Loucy (cell line): Measurements from ENCODE around the gene ROMO1.

Source experiments
- H2AFZ ChIP-seq: fragments of 200-600 bp; sonication (generic); 2 replicates; pipeline ENCODE4 v1.6.0; 2016; ENCODE audit warnings: antibody characterized with exemption, mild to moderate bottlenecking, low read length, moderate library complexity
- H3F3A ChIP-seq: fragments of 200-600 bp; 2 replicates; pipeline ENCODE4 v1.6.0; 2016; ENCODE audit warnings: antibody characterized with exemption, low read depth, mild to moderate bottlenecking
- H3K27me3 ChIP-seq: fragments of 200-600 bp; sonication (generic); 2 replicates; pipeline ENCODE4 v1.6.1; 2014; ENCODE audit warnings: low read length, mild to moderate bottlenecking; ENCODE audit not compliant: insufficient read depth, poor library complexity, severe bottlenecking
- H3K36me3 ChIP-seq: fragments of 200-600 bp; sonication (generic); 2 replicates; pipeline ENCODE4 v1.6.1; 2016; ENCODE audit warnings: low read length; ENCODE audit not compliant: insufficient read depth
- H3K4me1 ChIP-seq: fragments of 200-600 bp; sonication (generic); 2 replicates; pipeline ENCODE4 v1.5.1; 2014; ENCODE audit warnings: low read length, mild to moderate bottlenecking; ENCODE audit not compliant: insufficient read depth, poor library complexity, severe bottlenecking
- H3K4me2 ChIP-seq: fragments of 200-600 bp; sonication (generic); 2 replicates; pipeline ENCODE4 v1.6.0; 2014; ENCODE audit warnings: antibody characterized with exemption, low read length, low read depth, mild to moderate bottlenecking; ENCODE audit not compliant: poor library complexity, severe bottlenecking
- H3K4me3 ChIP-seq: fragments of 200-600 bp; sonication (generic); 2 replicates; pipeline ENCODE4 v1.5.1; 2014; ENCODE audit warnings: low read length, mild to moderate bottlenecking, mixed read lengths; ENCODE audit not compliant: poor library complexity, severe bottlenecking
- H3K79me2 ChIP-seq: fragments of 200-600 bp; sonication (generic); 2 replicates; pipeline ENCODE4 v1.6.1; 2014; ENCODE audit warnings: low read length; ENCODE audit not compliant: insufficient read depth
- H3K9ac ChIP-seq: fragments of 200-600 bp; sonication (generic); 2 replicates; pipeline ENCODE4 v1.6.0; 2014; ENCODE audit warnings: mild to moderate bottlenecking, low read depth, low read length, moderate library complexity; ENCODE audit not compliant: poor library complexity, severe bottlenecking
- H3K9me2 ChIP-seq: fragments of 200-600 bp; sonication (generic); replicated peaks from 2 replicates; pipeline ENCODE4 v1.6.1; 2016; ENCODE audit warnings: low read depth, low read length, mixed read lengths
- H3K9me3 ChIP-seq: fragments of 200-600 bp; sonication (generic); 2 replicates; pipeline ENCODE4 v1.6.1; 2014; ENCODE audit warnings: mild to moderate bottlenecking, antibody characterized with exemption, low read length, low read depth; ENCODE audit not compliant: insufficient read depth
- H4K20me1 ChIP-seq: fragments of 200-600 bp; sonication (generic); 2 replicates; pipeline ENCODE4 v1.6.0; 2014; ENCODE audit warnings: antibody characterized with exemption, low read length, mild to moderate bottlenecking; ENCODE audit not compliant: insufficient read depth, poor library complexity, severe bottlenecking
- EZH2phosphoT487 ChIP-seq: fragments of 200-600 bp; IDR thresholded peaks from 2 replicates; pipeline ENCODE4 v1.6.1; 2018; ENCODE audit warnings: antibody characterized with exemption, mild to moderate bottlenecking, moderate library complexity, borderline replicate concordance
- TF ChIP-seq, protein P1 (sequence below): fragments of 200-600 bp; sonication (generic); conservative IDR thresholded peaks from 2 replicates; pipeline ENCODE4 v1.5.1; 2014; ENCODE audit warnings: mild to moderate bottlenecking, antibody characterized with exemption, low read length

Gene ROMO1

DNA sequence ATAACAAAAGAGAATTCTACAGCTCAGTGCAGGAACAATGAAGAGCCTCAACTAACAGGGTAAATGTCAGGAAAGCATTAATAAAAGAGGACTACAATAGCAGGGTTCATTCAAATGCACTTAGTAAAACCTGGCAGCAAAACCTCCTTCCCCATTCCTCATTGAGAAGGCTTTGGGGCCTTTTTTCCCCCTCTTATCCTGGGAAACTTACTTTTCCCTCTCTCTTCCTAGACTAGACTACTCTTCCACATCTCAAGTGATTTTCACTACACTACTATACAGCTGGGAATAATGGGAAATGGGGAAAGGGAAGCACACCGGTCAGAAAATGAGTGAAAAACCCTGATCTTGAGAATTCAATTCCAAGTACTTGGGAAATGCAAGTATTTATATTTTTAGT, 10.1 kb downstream of the ROMO1 start:
- TF ChIP-seq EZH2phosphoT487: no peak
- TF ChIP-seq, protein P1, sequence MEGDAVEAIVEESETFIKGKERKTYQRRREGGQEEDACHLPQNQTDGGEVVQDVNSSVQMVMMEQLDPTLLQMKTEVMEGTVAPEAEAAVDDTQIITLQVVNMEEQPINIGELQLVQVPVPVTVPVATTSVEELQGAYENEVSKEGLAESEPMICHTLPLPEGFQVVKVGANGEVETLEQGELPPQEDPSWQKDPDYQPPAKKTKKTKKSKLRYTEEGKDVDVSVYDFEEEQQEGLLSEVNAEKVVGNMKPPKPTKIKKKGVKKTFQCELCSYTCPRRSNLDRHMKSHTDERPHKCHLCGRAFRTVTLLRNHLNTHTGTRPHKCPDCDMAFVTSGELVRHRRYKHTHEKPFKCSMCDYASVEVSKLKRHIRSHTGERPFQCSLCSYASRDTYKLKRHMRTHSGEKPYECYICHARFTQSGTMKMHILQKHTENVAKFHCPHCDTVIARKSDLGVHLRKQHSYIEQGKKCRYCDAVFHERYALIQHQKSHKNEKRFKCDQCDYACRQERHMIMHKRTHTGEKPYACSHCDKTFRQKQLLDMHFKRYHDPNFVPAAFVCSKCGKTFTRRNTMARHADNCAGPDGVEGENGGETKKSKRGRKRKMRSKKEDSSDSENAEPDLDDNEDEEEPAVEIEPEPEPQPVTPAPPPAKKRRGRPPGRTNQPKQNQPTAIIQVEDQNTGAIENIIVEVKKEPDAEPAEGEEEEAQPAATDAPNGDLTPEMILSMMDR: no peak
- Histone ChIP-seq H3K9me2 (no peaks in the 10 kb centered on the region), H3K4me3 (no peak overlapping the region), H3K9ac (no peak overlapping the region), H3K4me1 (no peaks in the 10 kb centered on the region), H3K36me3 (peaks cover 97% of the 10 kb centered on the region), H3K27me3 (no peaks in the 10 kb centered on the region), H3K79me2 (peaks cover 69% of the 10 kb centered on the region), H3K9me3 (no peaks in the 10 kb centered on the region), H2AFZ (no peak overlapping the region), H4K20me1 (peaks cover 97% of the 10 kb centered on the region), H3F3A (peaks cover 6% of the 10 kb centered on the region; the same call in 1 of the 2 replicates), H3K4me2 (no peak overlapping the region)

DNA sequence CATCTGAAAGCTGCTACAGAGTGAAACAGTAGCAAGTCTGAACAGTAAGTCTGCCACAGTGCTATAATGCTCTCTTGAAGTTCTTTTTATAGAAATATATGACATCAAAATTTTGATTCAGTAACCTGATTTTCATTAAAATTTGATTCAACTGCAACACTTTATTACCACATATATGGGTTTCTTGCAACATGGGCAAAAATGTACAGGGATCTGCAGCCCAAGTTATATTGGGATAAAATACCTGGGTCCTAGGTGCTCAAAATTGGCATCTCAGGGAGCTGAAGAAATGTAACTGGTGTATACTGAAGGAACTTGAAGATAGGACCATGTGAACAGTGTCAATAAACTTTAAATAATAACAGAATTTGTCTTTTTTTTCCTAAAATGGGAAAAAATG, 10.8 kb downstream of the ROMO1 start:
- no peak overlapping the region for H3K4me3 ChIP-seq
- no peak overlapping the region for H3K9ac ChIP-seq
- no peaks in the 10 kb centered on the region for H3K9me3 ChIP-seq
- peaks cover 97% of the 10 kb centered on the region for H4K20me1 ChIP-seq
- TF ChIP-seq, protein P1: no peak
- H3K4me2 ChIP-seq: no peak overlapping the region
- no peak overlapping the region for H2AFZ ChIP-seq
- H3K27me3 ChIP-seq: no peaks in the 10 kb centered on the region
- H3K36me3 ChIP-seq: peaks cover 97% of the 10 kb centered on the region
- H3K9me2 ChIP-seq: no peaks in the 10 kb centered on the region
- no peaks in the 10 kb centered on the region for H3K4me1 ChIP-seq
- no peaks in the 10 kb centered on the region for H3F3A ChIP-seq
- H3K79me2 ChIP-seq: peaks cover 75% of the 10 kb centered on the region

DNA sequence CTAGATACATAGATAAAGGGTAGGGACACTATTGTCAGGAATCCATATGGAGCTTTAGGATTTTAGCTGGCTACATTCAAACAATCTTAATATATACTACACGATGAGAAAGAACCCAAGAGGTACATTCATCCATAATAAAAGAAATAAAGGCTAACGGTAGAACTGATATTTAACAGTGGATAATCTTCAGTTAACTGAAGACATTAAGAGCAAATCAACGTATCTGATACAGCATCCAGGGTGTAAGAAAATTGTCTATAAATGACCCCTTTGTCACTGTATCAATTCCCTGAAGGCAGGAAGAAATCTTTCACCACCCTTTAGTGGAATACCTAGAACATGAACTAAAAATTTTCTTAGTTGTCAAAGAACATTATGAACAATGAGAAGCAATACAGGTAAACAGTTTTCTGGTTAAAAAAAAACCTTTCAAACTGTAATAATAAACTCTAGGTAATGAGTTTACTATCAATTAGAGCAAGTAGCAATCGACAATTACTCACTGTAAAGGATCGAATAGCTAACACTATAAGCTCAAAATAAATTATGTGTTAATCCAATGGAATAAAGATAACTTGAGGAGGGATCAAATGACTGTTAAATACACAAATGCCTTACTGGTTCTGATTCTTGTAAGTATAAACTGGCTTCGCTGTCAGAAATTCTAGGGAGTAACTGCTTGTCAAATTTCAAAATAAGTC, 11.8 kb downstream of the ROMO1 start:
- H3F3A ChIP-seq: no peaks in the 10 kb centered on the region
- no peaks in the 10 kb centered on the region for H3K4me1 ChIP-seq
- no peaks in the 10 kb centered on the region for H3K9me2 ChIP-seq
- no peak overlapping the region for H3K4me2 ChIP-seq
- peaks cover 97% of the 10 kb centered on the region for H4K20me1 ChIP-seq
- H3K27me3 ChIP-seq: no peaks in the 10 kb centered on the region
- H3K4me3 ChIP-seq: no peak overlapping the region
- H3K9ac ChIP-seq: no peak overlapping the region
- TF ChIP-seq, protein P1: no peak
- TF ChIP-seq EZH2phosphoT487: no peak
- no peaks in the 10 kb centered on the region for H3K9me3 ChIP-seq
- no peak overlapping the region for H2AFZ ChIP-seq
- peaks cover 97% of the 10 kb centered on the region for H3K36me3 ChIP-seq
- peaks cover 76% of the 10 kb centered on the region for H3K79me2 ChIP-seq
